ENCODE measurements around the gene GPR21.

The GPR21 gene

DNA sequence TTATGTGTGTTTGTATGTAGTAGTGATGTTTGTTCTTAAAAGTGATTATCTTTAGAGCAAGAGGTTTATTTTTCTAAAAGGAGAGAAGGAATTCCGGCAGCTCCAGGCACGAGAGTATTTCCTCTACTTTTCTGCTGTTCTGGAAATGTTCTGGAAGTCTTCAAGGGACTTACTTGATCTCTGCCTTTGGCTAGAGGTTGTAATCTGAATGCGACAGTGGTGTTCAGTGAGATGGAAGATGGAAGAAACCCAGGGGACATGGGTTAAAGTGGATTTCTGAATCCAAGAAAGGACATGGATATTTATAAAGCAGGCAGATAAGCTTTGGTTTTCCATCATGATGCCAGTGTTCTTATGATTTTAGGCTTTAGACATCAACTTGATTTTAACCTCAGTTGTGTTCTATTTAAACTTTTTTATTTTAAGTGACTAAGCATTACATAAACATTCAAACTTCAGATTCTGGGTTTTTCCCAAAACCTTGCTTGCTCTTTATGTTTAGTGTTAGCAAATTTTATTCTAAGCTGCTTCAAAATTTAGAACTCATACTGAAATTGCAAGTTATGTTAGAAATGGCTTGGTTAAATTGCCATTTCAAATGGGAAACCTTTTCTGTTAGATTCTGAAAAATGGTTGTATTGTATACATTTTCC lies 3.6 kb downstream of the GPR21 start:
- H2AFZ ChIP-seq (ENCODE audit: low read length) = no peak overlapping the region
- no peaks in the 10 kb centered on the region for H3K9me3 ChIP-seq (replicated peaks; ENCODE audit: insufficient read depth, low read length)
- H3K79me2 ChIP-seq (ENCODE audit: low read length) = no peaks in the 10 kb centered on the region
- H3F3A ChIP-seq (ENCODE audit: insufficient read depth, low read length) = no peaks in the 10 kb centered on the region
- no peak overlapping the region for H3K4me3 ChIP-seq (ENCODE audit: low read length)
- TF ChIP-seq EZH2phosphoT487 (IDR thresholded peaks at IDR 0.05; ENCODE audit: low read length) (no peak), EZH2 (optimal IDR thresholded peaks at IDR 0.05; ENCODE audit: low read depth, low read length) (no peak)
- TF ChIP-seq, protein P1, sequence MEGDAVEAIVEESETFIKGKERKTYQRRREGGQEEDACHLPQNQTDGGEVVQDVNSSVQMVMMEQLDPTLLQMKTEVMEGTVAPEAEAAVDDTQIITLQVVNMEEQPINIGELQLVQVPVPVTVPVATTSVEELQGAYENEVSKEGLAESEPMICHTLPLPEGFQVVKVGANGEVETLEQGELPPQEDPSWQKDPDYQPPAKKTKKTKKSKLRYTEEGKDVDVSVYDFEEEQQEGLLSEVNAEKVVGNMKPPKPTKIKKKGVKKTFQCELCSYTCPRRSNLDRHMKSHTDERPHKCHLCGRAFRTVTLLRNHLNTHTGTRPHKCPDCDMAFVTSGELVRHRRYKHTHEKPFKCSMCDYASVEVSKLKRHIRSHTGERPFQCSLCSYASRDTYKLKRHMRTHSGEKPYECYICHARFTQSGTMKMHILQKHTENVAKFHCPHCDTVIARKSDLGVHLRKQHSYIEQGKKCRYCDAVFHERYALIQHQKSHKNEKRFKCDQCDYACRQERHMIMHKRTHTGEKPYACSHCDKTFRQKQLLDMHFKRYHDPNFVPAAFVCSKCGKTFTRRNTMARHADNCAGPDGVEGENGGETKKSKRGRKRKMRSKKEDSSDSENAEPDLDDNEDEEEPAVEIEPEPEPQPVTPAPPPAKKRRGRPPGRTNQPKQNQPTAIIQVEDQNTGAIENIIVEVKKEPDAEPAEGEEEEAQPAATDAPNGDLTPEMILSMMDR (IDR thresholded peaks at IDR 0.05; ENCODE audit: low read length) = no peak
- H3K4me1 ChIP-seq (ENCODE audit: low read length) = no peaks in the 10 kb centered on the region
- H3K27me3 ChIP-seq (replicated peaks; ENCODE audit: insufficient read depth, low read length) = no peaks in the 10 kb centered on the region
- H3K36me3 ChIP-seq (replicated peaks; ENCODE audit: insufficient read depth, low read length) = no peaks in the 10 kb centered on the region; the same call in 1 of the 2 replicates
- no peak for DNase-seq
- no peaks in the 10 kb centered on the region for H4K20me1 ChIP-seq (ENCODE audit: insufficient read depth, low read length)
- H3K9ac ChIP-seq (ENCODE audit: low read length) = no peak overlapping the region
- H3K27ac ChIP-seq (ENCODE audit: low read length) = no peak overlapping the region
- H3K9me2 ChIP-seq (replicated peaks; ENCODE audit: insufficient read depth, low read length) = no peaks in the 10 kb centered on the region
- no peak overlapping the region for H3K4me2 ChIP-seq (ENCODE audit: low read depth, low read length)

DNA sequence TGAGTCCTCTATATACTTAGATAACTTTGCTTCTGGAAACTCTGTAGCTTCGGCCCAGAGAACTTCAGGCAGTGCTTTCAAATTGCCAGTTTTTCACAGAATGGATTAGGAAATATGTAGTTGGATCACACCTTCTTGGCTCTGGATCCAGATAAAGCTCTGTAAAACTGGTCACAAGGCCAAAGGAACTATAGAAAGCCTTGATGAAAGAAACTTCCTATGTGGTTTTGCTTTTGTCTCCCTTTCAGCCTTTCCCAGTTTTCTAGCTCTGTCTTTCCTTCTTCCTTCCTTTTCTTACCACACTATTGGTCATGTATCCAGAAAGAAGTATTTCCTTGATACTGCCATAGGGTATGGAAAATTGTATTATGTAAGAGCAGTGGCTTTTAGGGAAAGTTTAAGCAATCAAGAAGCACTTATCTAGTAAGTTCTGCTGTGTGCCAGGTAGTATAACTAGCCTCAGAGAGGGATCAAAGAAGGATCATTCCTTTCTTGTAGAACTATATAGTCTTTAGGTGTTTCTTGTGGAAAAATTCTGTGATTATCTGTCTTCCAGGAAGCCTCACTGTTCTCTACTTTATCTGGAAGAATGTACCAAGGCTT lies 6.3 kb downstream of the GPR21 start:
- Histone ChIP-seq H3K9ac (ENCODE audit: low read length) (no peak overlapping the region), H3K27me3 (replicated peaks; ENCODE audit: insufficient read depth, low read length) (no peaks in the 10 kb centered on the region), H3K4me2 (ENCODE audit: low read depth, low read length) (no peak overlapping the region), H4K20me1 (ENCODE audit: insufficient read depth, low read length) (no peaks in the 10 kb centered on the region), H3K9me3 (replicated peaks; ENCODE audit: insufficient read depth, low read length) (no peaks in the 10 kb centered on the region), H3K36me3 (replicated peaks; ENCODE audit: insufficient read depth, low read length) (no peaks in the 10 kb centered on the region; the same call in 1 of the 2 replicates), H3K9me2 (replicated peaks; ENCODE audit: insufficient read depth, low read length) (no peaks in the 10 kb centered on the region), H3K4me1 (ENCODE audit: low read length) (no peaks in the 10 kb centered on the region), H3K27ac (ENCODE audit: low read length) (no peak overlapping the region), H3F3A (ENCODE audit: insufficient read depth, low read length) (no peaks in the 10 kb centered on the region), H3K4me3 (ENCODE audit: low read length) (no peak overlapping the region), H2AFZ (ENCODE audit: low read length) (no peak overlapping the region), H3K79me2 (ENCODE audit: low read length) (no peaks in the 10 kb centered on the region)
- TF ChIP-seq EZH2phosphoT487 (IDR thresholded peaks at IDR 0.05; ENCODE audit: low read length) (no peak), EZH2 (optimal IDR thresholded peaks at IDR 0.05; ENCODE audit: low read depth, low read length) (no peak)
- TF ChIP-seq, protein P1 (IDR thresholded peaks at IDR 0.05; ENCODE audit: low read length) = no peak
- DNase-seq = no peak

DNA sequence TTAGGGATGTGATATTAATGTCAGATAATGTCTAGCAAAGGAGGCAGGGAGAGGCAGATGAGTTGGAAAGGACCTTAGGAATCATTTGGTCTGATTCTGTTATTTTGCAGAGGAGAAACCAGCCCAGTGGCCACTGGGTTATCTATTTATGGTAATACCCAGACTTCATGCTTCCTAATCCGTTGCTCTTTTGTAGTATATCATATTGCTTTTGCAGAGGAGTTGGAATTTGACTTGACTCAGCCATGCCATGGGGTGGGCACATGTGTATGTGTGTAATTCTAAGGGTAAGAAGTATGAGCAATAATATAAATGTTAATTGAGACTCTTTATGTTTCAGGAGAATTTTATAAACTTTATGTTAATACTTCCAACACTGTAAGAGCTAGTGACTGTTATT lies 7.3 kb downstream of the GPR21 start:
- H2AFZ ChIP-seq (ENCODE audit: low read length) = no peak overlapping the region
- TF ChIP-seq, protein P1 (IDR thresholded peaks at IDR 0.05; ENCODE audit: low read length) = no peak
- TF ChIP-seq EZH2phosphoT487 (IDR thresholded peaks at IDR 0.05; ENCODE audit: low read length) (no peak), EZH2 (optimal IDR thresholded peaks at IDR 0.05; ENCODE audit: low read depth, low read length) (no peak)
- no peaks in the 10 kb centered on the region for H3K4me1 ChIP-seq (ENCODE audit: low read length)
- H3K27me3 ChIP-seq (replicated peaks; ENCODE audit: insufficient read depth, low read length) = no peaks in the 10 kb centered on the region
- H3K9ac ChIP-seq (ENCODE audit: low read length) = no peak overlapping the region
- H4K20me1 ChIP-seq (ENCODE audit: insufficient read depth, low read length) = no peaks in the 10 kb centered on the region
- no peaks in the 10 kb centered on the region for H3K9me3 ChIP-seq (replicated peaks; ENCODE audit: insufficient read depth, low read length)
- no peak overlapping the region for H3K4me3 ChIP-seq (ENCODE audit: low read length)
- no peaks in the 10 kb centered on the region for H3K79me2 ChIP-seq (ENCODE audit: low read length)
- no peak overlapping the region for H3K4me2 ChIP-seq (ENCODE audit: low read depth, low read length)
- H3K9me2 ChIP-seq (replicated peaks; ENCODE audit: insufficient read depth, low read length) = no peaks in the 10 kb centered on the region
- H3K36me3 ChIP-seq (replicated peaks; ENCODE audit: insufficient read depth, low read length) = no peaks in the 10 kb centered on the region; the same call in 1 of the 2 replicates
- no peak overlapping the region for H3K27ac ChIP-seq (ENCODE audit: low read length)
- no peak for DNase-seq
- H3F3A ChIP-seq (ENCODE audit: insufficient read depth, low read length) = no peaks in the 10 kb centered on the region

Measured in MM.1S (cell line).